KMS-11 (cell line): ENCODE measurements around the gene EVL.

Experiments used
- H2AFZ ChIP-seq: fragments of 200-600 bp; sonication (generic); 2 replicates; pipeline ENCODE4 v1.6.1; 2016; ENCODE audit warnings: antibody characterized with exemption, mixed run types, low read depth
- H3K27ac ChIP-seq: fragments of 200-600 bp; sonication (generic); 2 replicates; pipeline ENCODE4 v1.6.1; 2016; ENCODE audit warnings: mild to moderate bottlenecking, mixed run types
- H3K27me3 ChIP-seq: fragments of 200-600 bp; sonication (generic); 2 replicates; pipeline ENCODE4 v1.6.1; 2017; ENCODE audit warnings: mild to moderate bottlenecking, low read depth, mixed run types, moderate library complexity; ENCODE audit not compliant: insufficient read depth
- H3K36me3 ChIP-seq: fragments of 200-600 bp; sonication (generic); 2 replicates; pipeline ENCODE4 v1.6.1; 2017; ENCODE audit warnings: mild to moderate bottlenecking, mixed run types; ENCODE audit not compliant: insufficient read depth
- H3K4me1 ChIP-seq: fragments of 200-600 bp; sonication (generic); 2 replicates; pipeline ENCODE4 v1.6.1; 2016; ENCODE audit warnings: mild to moderate bottlenecking, low read depth, mixed run types; ENCODE audit not compliant: poor library complexity, severe bottlenecking
- H3K4me2 ChIP-seq: fragments of 200-600 bp; sonication (generic); 2 replicates; pipeline ENCODE4 v1.7.0; 2016; ENCODE audit warnings: mild to moderate bottlenecking, mixed run types
- H3K4me3 ChIP-seq: fragments of 200-600 bp; sonication (generic); IDR thresholded peaks from 2 replicates; pipeline ENCODE4 v1.6.1; 2017; ENCODE audit warnings: low read depth, low read length, mixed read lengths; ENCODE audit not compliant: insufficient read depth
- H3K79me2 ChIP-seq: fragments of 200-600 bp; sonication (generic); 2 replicates; pipeline ENCODE4 v1.6.1; 2016; ENCODE audit warnings: low read depth, mixed run types; ENCODE audit not compliant: insufficient read depth
- H3K9ac ChIP-seq: fragments of 200-600 bp; sonication (generic); 2 replicates; pipeline ENCODE4 v1.6.1; 2016; ENCODE audit warnings: mild to moderate bottlenecking, mixed run types
- H4K20me1 ChIP-seq: fragments of 200-600 bp; sonication (generic); 2 replicates; pipeline ENCODE4 v1.6.1; 2016; ENCODE audit warnings: mild to moderate bottlenecking, mixed run types; ENCODE audit not compliant: insufficient read depth
- TF ChIP-seq, protein P1 (sequence below): fragments of 200-600 bp; sonication (generic); conservative IDR thresholded peaks from 2 replicates; pipeline ENCODE4 v1.6.1; 2017; ENCODE audit warnings: low read depth, mild to moderate bottlenecking, antibody characterized with exemption, low read length, moderate library complexity, mixed read lengths

Gene EVL

DNA sequence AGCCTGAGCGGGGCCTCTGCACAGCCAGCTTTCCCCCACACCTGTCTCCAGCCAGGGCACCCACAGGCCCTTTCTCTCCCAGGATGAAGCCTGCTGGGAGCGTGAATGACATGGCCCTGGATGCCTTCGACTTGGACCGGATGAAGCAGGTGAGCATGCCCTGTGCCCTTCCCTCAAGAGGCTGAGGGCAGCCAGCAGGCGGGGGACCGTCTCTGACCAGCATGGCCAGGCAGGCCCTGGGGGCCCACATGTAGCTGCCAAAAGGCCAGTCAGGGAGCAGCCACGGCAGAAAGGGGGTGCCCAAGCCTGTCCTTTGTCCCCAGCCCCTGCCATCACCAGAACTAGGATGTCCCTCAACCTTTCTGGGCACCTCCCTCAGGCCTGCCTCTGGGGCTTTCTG lies 75.9 kb downstream of the EVL start:
- H3K27ac ChIP-seq = no peak overlapping the region
- H4K20me1 ChIP-seq = no peaks in the 10 kb centered on the region
- peaks cover 27% of the 10 kb centered on the region for H3K4me1 ChIP-seq
- TF ChIP-seq, protein P1, sequence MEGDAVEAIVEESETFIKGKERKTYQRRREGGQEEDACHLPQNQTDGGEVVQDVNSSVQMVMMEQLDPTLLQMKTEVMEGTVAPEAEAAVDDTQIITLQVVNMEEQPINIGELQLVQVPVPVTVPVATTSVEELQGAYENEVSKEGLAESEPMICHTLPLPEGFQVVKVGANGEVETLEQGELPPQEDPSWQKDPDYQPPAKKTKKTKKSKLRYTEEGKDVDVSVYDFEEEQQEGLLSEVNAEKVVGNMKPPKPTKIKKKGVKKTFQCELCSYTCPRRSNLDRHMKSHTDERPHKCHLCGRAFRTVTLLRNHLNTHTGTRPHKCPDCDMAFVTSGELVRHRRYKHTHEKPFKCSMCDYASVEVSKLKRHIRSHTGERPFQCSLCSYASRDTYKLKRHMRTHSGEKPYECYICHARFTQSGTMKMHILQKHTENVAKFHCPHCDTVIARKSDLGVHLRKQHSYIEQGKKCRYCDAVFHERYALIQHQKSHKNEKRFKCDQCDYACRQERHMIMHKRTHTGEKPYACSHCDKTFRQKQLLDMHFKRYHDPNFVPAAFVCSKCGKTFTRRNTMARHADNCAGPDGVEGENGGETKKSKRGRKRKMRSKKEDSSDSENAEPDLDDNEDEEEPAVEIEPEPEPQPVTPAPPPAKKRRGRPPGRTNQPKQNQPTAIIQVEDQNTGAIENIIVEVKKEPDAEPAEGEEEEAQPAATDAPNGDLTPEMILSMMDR = no peak
- no peaks in the 10 kb centered on the region for H3K36me3 ChIP-seq
- H3K79me2 ChIP-seq = no peaks in the 10 kb centered on the region
- H3K4me3 ChIP-seq = no peak overlapping the region
- no peaks in the 10 kb centered on the region for H3K27me3 ChIP-seq
- H3K9ac ChIP-seq = no peak overlapping the region
- H2AFZ ChIP-seq = no peak overlapping the region
- no peak overlapping the region for H3K4me2 ChIP-seq

DNA sequence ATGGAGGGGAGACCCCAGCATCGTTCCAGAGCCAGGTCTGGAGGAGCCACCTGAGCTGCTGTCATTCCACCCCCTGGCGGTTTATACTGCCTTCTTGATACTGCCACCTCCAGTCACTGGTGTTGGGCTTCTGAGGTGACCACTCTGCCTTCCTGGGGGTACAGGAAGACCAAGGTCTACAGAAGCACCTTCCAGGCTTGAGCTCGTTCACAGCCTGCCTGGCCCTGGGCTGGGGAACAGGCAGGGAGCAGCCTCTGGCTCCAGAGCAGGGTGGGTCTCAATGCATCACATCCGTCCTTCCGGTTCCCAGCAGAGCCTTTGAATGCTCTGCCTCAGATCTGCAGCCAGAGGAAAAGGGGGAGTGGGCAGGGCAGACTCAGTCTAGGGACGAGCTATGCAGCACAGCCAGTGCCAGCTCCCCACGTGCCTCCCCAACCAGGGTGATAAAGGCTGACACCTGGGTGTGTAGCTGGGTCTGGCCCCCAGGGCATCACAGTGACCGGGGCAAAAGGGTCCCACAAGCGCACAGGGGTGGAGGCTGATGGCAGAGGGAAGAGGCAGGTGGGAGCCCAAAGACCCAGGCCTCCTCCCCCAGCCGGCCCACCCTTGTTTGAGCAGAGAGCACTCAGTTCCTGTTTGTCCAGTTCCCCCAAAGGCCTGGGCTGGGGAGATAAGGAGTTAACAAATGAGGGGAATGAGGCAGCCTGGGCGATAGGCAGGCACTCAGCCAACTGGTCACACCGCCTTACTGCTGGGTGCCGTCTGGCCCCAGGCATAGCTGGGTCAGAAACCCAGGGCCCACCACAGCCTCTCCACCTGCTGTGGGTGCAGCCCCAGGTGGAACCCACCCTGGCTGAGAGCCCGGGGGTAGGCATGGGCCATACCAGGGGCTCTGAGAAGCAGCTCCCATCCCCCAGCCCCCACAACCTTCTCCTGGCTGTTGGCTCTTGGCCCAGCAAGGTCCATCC lies 77.1 kb downstream of the EVL start:
- Histone ChIP-seq H3K79me2 (no peaks in the 10 kb centered on the region), H3K9ac (no peak overlapping the region), H3K27me3 (no peaks in the 10 kb centered on the region), H3K27ac (no peak overlapping the region), H3K36me3 (no peaks in the 10 kb centered on the region), H3K4me2 (no peak overlapping the region), H3K4me3 (no peak overlapping the region), H4K20me1 (no peaks in the 10 kb centered on the region), H2AFZ (no peak overlapping the region), H3K4me1 (peaks cover 27% of the 10 kb centered on the region)
- TF ChIP-seq, protein P1 = no peak

DNA sequence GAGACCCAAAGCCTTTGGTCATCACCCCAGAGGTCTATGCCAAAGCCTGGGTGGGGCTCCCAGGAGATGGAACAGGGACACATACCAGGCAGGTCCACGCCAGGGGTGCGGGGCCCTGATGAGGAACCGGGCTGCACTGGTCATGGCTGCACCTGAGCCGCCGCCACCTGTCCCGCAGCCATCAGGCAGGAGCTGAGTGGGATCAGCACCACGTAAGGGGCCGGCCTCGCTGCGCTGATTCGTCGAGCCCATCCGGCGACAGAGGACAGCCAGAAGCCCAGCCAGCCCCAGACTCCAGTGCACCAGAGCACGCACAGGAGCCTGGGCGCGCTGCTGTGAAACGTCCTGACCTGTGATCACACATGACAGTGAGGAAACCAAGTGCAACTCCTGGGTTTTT lies 78.3 kb downstream of the EVL start:
- H3K4me2 ChIP-seq = no peak overlapping the region
- H3K4me1 ChIP-seq = peaks cover 15% of the 10 kb centered on the region
- H2AFZ ChIP-seq = no peak overlapping the region
- H3K27me3 ChIP-seq = no peaks in the 10 kb centered on the region
- TF ChIP-seq, protein P1 = no peak
- no peak overlapping the region for H3K4me3 ChIP-seq
- no peaks in the 10 kb centered on the region for H3K36me3 ChIP-seq
- no peaks in the 10 kb centered on the region for H4K20me1 ChIP-seq
- no peaks in the 10 kb centered on the region for H3K79me2 ChIP-seq
- no peak overlapping the region for H3K9ac ChIP-seq
- H3K27ac ChIP-seq = no peak overlapping the region

DNA sequence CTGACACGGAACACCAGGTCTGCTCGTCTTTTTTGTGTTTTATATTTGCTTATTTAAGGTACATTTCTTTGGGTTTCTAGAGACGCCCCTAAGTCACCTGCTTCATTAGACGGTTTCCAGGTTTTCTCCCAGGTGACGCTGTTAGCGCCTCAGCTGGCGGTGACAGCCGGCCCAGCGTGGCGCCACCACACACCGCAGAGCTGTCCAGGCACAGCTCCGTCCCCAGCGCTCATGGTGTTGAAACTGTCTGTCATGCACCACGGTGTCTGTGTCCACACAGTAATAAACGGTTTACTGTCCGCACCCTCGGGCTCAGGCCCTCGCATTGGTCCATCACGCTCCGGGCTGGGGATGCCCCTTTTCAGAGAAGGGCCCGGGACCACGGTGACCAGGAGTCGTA lies 78.7 kb downstream of the EVL start:
- no peak overlapping the region for H3K4me3 ChIP-seq
- no peak overlapping the region for H3K27ac ChIP-seq
- H3K9ac ChIP-seq = no peak overlapping the region
- H3K4me1 ChIP-seq = peaks cover 11% of the 10 kb centered on the region
- H3K79me2 ChIP-seq = no peaks in the 10 kb centered on the region
- no peaks in the 10 kb centered on the region for H3K36me3 ChIP-seq
- TF ChIP-seq, protein P1 = no peak
- H4K20me1 ChIP-seq = no peaks in the 10 kb centered on the region
- H3K27me3 ChIP-seq = no peaks in the 10 kb centered on the region
- no peak overlapping the region for H3K4me2 ChIP-seq
- H2AFZ ChIP-seq = no peak overlapping the region
